ENCODE results near the gene SRMS. TPM values are rescaled to one million over a fixed set of nuclear protein-coding genes. Genes with fewer than 3 reads are reported as not detected.

SRMS gene
- total RNA-seq, 1 donor from 2014 or later, result not detected

- H3K9me3 Mint-ChIP-seq, result no peaks in the 10 kb centered on the region
- no peak for DNase-seq (ENCODE audit: low spot score)
- H3K4me1 Mint-ChIP-seq (ENCODE audit: low read depth), result no peaks in the 10 kb centered on the region
- peaks cover 16% of the 10 kb centered on the region for H3K36me3 Mint-ChIP-seq (ENCODE audit: low read depth)
- H3K4me3 Mint-ChIP-seq, result no peak overlapping the region
- intact Hi-C loops (cut with micrococcal nuclease), result no loop called here
- peaks cover 4% of the 10 kb centered on the region for H3K27me3 Mint-ChIP-seq (ENCODE audit: insufficient read depth)
- H3K27ac Mint-ChIP-seq, result no peak overlapping the region
Observed at GRCh38 chr20:63587776-63588591, 40.4 kb upstream of the SRMS start.

DNA sequence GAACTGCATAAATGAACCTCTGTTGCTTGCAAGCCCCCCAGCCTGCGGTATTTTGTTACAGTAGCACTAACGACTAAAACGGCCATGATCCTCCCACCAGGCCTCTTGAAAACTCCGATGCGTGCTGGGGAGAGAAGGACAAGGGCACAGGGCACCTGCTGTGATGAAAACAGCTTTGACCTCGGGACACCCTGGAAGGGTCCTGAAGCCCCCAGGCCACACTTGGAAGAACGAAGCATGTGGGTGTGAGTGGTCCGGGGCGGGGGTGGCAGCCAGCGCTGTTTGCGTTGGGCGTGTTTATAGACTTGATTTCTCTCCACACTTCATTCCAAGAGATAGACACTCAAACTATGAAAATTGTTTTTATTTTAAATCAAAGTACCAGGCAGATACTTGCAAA is 39.7 kb upstream of the SRMS start:
- H3K9me3 Mint-ChIP-seq, result no peaks in the 10 kb centered on the region
- peaks cover 4% of the 10 kb centered on the region for H3K27me3 Mint-ChIP-seq (ENCODE audit: insufficient read depth)
- H3K4me1 Mint-ChIP-seq (ENCODE audit: low read depth), result no peaks in the 10 kb centered on the region
- H3K4me3 Mint-ChIP-seq, result no peak overlapping the region
- no peak for DNase-seq (ENCODE audit: low spot score)
- intact Hi-C loops (cut with micrococcal nuclease), result no loop called here
- peaks cover 14% of the 10 kb centered on the region for H3K36me3 Mint-ChIP-seq (ENCODE audit: low read depth)
- H3K27ac Mint-ChIP-seq, result no peak overlapping the region

DNA sequence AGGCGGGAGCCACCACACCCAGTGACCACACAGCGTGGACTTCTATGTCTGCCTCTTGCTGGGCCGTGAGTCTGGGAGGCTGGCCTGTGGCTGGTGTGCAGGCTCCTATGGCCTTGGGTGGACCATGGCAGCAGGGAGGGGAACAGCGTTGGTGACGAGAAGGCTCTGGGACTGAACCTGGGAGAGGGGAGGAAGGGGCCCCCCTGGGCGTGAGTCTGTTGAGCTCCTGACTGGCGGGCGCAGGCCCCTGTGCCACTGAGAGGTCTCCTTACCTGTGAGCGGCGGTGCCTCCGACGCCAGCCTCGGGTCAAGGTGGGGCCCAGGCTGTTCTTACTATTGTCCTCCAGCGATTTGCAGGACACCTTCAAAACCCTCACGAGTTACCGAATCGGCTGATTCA is 39.2 kb upstream of the SRMS start:
- Mint-ChIP-seq H3K27ac (no peak overlapping the region), H3K27me3 (ENCODE audit: insufficient read depth) (peaks cover 4% of the 10 kb centered on the region), H3K9me3 (no peaks in the 10 kb centered on the region), H3K4me3 (no peak overlapping the region), H3K36me3 (ENCODE audit: low read depth) (peaks cover 12% of the 10 kb centered on the region), H3K4me1 (ENCODE audit: low read depth) (no peaks in the 10 kb centered on the region)
- intact Hi-C loops (cut with micrococcal nuclease), result no loop called here
- DNase-seq (ENCODE audit: low spot score), result no peak

- Mint-ChIP-seq H3K9me3 (no peaks in the 10 kb centered on the region), H3K4me3 (no peak overlapping the region), H3K27me3 (ENCODE audit: insufficient read depth) (peaks cover 4% of the 10 kb centered on the region), H3K4me1 (ENCODE audit: low read depth) (no peaks in the 10 kb centered on the region), H3K27ac (no peak overlapping the region), H3K36me3 (ENCODE audit: low read depth) (peaks cover 7% of the 10 kb centered on the region)
- intact Hi-C loops (cut with micrococcal nuclease), result no loop called here
- DNase-seq (ENCODE audit: low spot score), result no peak
Observed at GRCh38 chr20:63585616-63586565, 38.3 kb upstream of the SRMS start.

DNA sequence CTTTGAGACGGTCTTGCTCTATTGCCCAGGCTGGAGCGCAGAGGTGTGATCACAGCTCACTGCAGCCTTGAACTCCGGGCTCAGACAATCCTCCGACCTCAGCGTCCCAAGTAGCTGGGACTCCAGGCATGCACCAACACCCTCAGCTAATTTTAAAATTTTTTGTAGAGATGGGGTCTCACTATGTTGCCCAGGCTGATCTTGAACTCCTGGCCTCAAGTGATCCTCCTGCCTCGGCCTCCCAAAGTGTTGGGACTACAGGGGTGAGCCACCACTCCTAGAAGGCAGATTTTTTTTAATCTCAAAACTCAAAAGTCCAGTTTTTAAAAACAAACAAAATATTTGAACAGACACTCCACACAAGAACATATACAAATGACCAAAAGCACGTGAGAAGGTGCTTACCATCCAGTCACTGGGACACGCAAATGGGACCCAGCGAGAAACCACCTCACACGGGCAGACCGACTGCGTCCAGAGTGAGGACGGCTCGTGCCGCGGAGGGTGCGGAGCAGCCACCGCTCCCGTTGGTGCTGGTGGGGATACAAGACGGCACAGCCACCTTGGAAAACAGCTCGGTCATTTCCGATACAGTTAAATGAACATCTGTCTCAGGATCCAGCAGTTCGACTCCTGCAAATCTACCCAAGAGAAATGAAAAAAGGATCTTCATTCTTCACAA is 35.0 kb upstream of the SRMS start:
- Mint-ChIP-seq H3K4me3 (no peak overlapping the region), H3K36me3 (ENCODE audit: low read depth) (peaks cover 2% of the 10 kb centered on the region), H3K27me3 (ENCODE audit: insufficient read depth) (peaks cover 13% of the 10 kb centered on the region), H3K4me1 (ENCODE audit: low read depth) (no peaks in the 10 kb centered on the region), H3K9me3 (no peaks in the 10 kb centered on the region), H3K27ac (no peak overlapping the region)
- intact Hi-C loops (cut with micrococcal nuclease), result no loop called here
- DNase-seq (ENCODE audit: low spot score), result no peak

DNA sequence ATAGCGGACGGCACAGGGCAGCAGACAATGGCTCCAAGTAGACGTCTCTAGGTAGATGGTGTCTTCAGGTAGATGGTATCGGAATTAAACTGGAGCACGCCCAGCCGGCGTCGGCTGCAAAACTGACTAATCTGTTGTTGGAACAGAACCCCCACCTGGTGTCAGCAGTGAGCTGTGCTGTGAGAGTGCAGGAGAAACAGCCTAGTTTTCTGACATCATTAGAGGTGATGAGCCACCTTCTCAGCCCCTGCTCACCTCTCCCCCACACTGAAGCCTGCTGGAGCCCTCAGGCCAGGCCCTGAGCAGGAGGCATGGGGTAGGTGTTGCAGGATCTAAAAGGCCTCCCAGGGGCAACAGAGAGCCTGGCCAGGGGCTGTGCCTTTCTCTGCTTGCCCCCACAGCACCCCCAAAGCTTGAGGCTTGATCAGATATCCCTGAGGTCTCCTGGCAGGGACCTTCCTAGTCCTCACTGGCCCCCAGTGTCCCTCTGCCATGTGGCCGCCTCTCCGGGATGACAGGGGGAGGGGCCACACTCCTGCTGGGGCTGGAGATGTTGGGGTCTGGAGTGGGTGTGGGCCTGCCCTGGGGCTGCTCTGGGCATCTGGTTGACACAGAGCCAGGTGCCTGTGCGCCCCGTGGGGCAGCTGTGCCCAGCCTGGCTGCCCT is 33.4 kb upstream of the SRMS start:
- intact Hi-C loops (cut with micrococcal nuclease), result no loop called here
- Mint-ChIP-seq H3K4me1 (ENCODE audit: low read depth) (no peaks in the 10 kb centered on the region), H3K27me3 (ENCODE audit: insufficient read depth) (peaks cover 24% of the 10 kb centered on the region), H3K9me3 (no peaks in the 10 kb centered on the region), H3K27ac (no peak overlapping the region), H3K4me3 (no peak overlapping the region), H3K36me3 (ENCODE audit: low read depth) (no peaks in the 10 kb centered on the region)
- DNase-seq (ENCODE audit: low spot score), result peak; percentile 47

DNA sequence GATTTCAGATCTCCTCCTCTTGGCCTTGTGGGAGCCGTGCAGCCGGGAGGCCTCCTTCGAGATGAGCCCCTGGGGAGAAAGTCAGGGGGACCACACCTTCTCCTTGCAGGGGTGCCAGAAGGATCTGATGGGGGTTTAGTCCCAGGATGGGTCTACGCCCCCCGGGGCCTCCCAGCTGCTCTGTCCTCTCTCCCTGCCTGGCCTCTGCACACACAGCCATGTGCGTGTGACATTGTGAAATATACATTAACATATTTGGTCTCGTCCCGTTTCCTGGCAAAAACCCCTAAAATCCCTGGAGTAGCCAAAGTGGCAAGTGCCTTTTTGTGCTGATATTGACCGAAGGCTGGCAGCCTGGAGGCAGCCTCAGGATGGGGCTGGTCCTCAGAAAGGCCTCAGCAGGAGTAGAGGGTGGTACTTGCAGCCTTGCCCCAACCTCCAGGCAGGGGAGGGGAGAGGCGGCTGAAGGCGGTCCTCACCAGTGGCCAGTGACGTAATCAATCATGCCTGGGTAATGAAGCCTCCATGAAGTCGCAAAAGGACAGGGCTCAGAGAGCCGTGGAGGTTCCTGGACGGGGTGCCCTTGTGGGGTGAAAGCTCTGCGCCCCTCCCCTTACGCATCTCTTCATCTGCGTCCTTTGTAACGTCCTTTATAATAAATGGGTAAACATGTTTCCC is 31.6 kb upstream of the SRMS start:
- H3K4me1 Mint-ChIP-seq (ENCODE audit: low read depth), result no peaks in the 10 kb centered on the region
- intact Hi-C loops (cut with micrococcal nuclease), result no loop called here
- no peak overlapping the region for H3K27ac Mint-ChIP-seq
- H3K4me3 Mint-ChIP-seq, result no peak overlapping the region
- no peaks in the 10 kb centered on the region for H3K9me3 Mint-ChIP-seq
- H3K27me3 Mint-ChIP-seq (ENCODE audit: insufficient read depth), result peaks cover 24% of the 10 kb centered on the region
- no peak for DNase-seq (ENCODE audit: low spot score)
- H3K36me3 Mint-ChIP-seq (ENCODE audit: low read depth), result no peaks in the 10 kb centered on the region

DNA sequence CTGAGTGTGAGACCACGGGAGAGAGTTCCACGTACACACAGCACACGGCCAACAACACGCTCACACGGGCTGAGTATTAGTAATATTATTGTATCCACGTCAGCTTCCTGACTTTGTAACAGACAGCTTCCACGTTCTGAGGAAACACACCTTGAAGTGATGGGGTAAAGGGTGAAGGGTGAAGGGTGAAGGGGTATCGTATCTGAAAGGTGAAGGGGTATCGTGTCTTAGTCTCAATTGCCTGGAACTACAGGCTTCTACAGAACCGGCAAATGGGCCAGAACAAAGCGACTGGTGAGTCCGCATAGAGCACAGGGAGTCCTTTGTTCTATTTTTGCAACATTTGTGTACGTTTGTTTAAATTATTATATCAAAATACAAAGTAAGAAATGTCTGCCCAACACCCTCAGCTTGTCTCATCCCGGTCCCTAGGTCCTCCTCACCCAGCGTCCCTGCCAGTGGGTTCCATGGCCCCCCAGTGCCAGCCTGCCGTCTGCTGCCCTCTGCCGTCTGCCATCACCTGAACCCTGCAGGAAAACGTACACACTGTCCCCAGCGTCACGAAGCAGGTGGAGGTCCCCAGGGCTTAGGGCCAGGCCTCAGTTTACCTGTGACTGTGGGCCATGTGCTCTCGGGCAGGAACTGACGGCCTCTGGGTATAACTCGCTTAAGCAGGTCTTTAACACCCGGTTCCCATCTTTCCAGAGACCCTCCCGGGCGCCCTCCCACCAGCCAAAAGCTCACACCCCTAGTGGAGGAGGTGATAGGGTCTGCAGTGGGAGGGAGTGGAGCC is 30.9 kb upstream of the SRMS start:
- no peaks in the 10 kb centered on the region for H3K4me1 Mint-ChIP-seq (ENCODE audit: low read depth)
- no peak overlapping the region for H3K4me3 Mint-ChIP-seq
- peaks cover 24% of the 10 kb centered on the region for H3K27me3 Mint-ChIP-seq (ENCODE audit: insufficient read depth)
- H3K36me3 Mint-ChIP-seq (ENCODE audit: low read depth), result no peaks in the 10 kb centered on the region
- H3K27ac Mint-ChIP-seq, result no peak overlapping the region
- H3K9me3 Mint-ChIP-seq, result no peaks in the 10 kb centered on the region
- intact Hi-C loops (cut with micrococcal nuclease), result no loop called here
- no peak for DNase-seq (ENCODE audit: low spot score)

GRCh38 chr20:63577317-63577894 is 29.9 kb upstream of the SRMS start:
- H3K9me3 Mint-ChIP-seq, result no peaks in the 10 kb centered on the region
- H3K36me3 Mint-ChIP-seq (ENCODE audit: low read depth), result no peaks in the 10 kb centered on the region
- no peak overlapping the region for H3K27ac Mint-ChIP-seq
- no peak for DNase-seq (ENCODE audit: low spot score)
- H3K4me3 Mint-ChIP-seq, result no peak overlapping the region
- intact Hi-C loops (cut with micrococcal nuclease), result no loop called here
- H3K4me1 Mint-ChIP-seq (ENCODE audit: low read depth), result no peaks in the 10 kb centered on the region
- peaks cover 20% of the 10 kb centered on the region for H3K27me3 Mint-ChIP-seq (ENCODE audit: insufficient read depth)

GRCh38 chr20:63576311-63576710 is 28.8 kb upstream of the SRMS start:
- H3K9me3 Mint-ChIP-seq, result no peaks in the 10 kb centered on the region
- H3K4me3 Mint-ChIP-seq, result peak overlapping the region; percentile 64
- no peaks in the 10 kb centered on the region for H3K36me3 Mint-ChIP-seq (ENCODE audit: low read depth)
- H3K27ac Mint-ChIP-seq, result peak overlapping the region; percentile 70
- DNase-seq (ENCODE audit: low spot score), result no peak
- no peaks in the 10 kb centered on the region for H3K4me1 Mint-ChIP-seq (ENCODE audit: low read depth)
- intact Hi-C loops (cut with micrococcal nuclease), result no loop called here
- peaks cover 20% of the 10 kb centered on the region for H3K27me3 Mint-ChIP-seq (ENCODE audit: insufficient read depth)

All from activated T-helper 1 cell treated with anti-CD3 and anti-CD28 coated beads, Interleukin-12 subunit alpha, Interleukin-12 subunit beta, Interleukin-2, Interleukin-4 antibody, amounts not matched to agents 30 ng/mL and 10 ng/mL and 1 ng/mL, durations not matched to agents 14 hours and 24 hours and 36 hours (primary cell).